GM23338 (cell line): Measurements from ENCODE around the gene LGALSL. TPM values are rescaled to one million over a fixed set of nuclear protein-coding genes. Genes with fewer than 3 reads are reported as not detected.

Experiments used
- ATAC-seq: fragments of 200-7000 bp; cut with Tn5 transposase; 3 replicates; pipeline ENCODE4 v1.9.1; 2020
- DNase-seq: peaks from one replicate; pipeline ENCODE4 v3.0.0-alpha.2; 2015; ENCODE audit warnings: low spot score
- H2AFZ ChIP-seq: fragments of 200-600 bp; sonication (generic); 2 replicates; pipeline ENCODE4 v1.8.0; 2016; ENCODE audit warnings: antibody characterized with exemption, mild to moderate bottlenecking, moderate library complexity
- H3F3A ChIP-seq: fragments of 200-600 bp; sonication (generic); replicated peaks from 2 replicates; pipeline ENCODE4 v1.8.0; 2017; ENCODE audit warnings: antibody characterized with exemption, mixed run types, low read depth
- H3K27ac ChIP-seq: fragments of 200-600 bp; sonication (generic); 2 replicates; pipeline ENCODE4 v1.6.1; 2016; ENCODE audit warnings: low read depth
- H3K27me3 ChIP-seq: fragments of 200-600 bp; sonication (generic); 2 replicates; pipeline ENCODE4 v1.8.0; 2016; ENCODE audit warnings: mild to moderate bottlenecking, mixed run types, moderate library complexity; ENCODE audit not compliant: insufficient read depth
- H3K36me3 ChIP-seq: fragments of 200-600 bp; sonication (generic); 2 replicates; pipeline ENCODE4 v1.8.0; 2016; ENCODE audit warnings: mild to moderate bottlenecking; ENCODE audit not compliant: insufficient read depth
- H3K4me1 ChIP-seq: fragments of 200-600 bp; sonication (generic); 2 replicates; pipeline ENCODE4 v1.8.0; 2016; ENCODE audit warnings: mild to moderate bottlenecking, moderate library complexity; ENCODE audit not compliant: insufficient read depth
- H3K4me2 ChIP-seq: fragments of 200-600 bp; sonication (generic); 2 replicates; pipeline ENCODE4 v1.7.1; 2017; ENCODE audit warnings: mixed run types
- H3K4me3 ChIP-seq: fragments of 200-600 bp; sonication (generic); 2 replicates; pipeline ENCODE4 v1.6.1; 2016; ENCODE audit warnings: mixed run types
- H3K79me2 ChIP-seq: fragments of 200-600 bp; sonication (generic); replicated peaks from 2 replicates; pipeline ENCODE4 v1.8.0; 2017; ENCODE audit warnings: mild to moderate bottlenecking; ENCODE audit not compliant: insufficient read depth
- H3K9me2 ChIP-seq: fragments of 200-600 bp; sonication (generic); 2 replicates; pipeline ENCODE4 v1.8.0; 2017; ENCODE audit not compliant: insufficient read depth
- H4K20me1 ChIP-seq: fragments of 200-600 bp; sonication (generic); replicated peaks from 2 replicates; pipeline ENCODE4 v1.8.0; 2017; ENCODE audit warnings: mild to moderate bottlenecking; ENCODE audit not compliant: insufficient read depth
- H3K27ac Mint-ChIP-seq: 2 replicates; pipeline ENCODE4 v1.8.0; 2020; ENCODE audit warnings: inconsistent platforms, mild to moderate bottlenecking, moderate library complexity, mixed read lengths
- H3K27me3 Mint-ChIP-seq: 3 replicates; pipeline ENCODE4 v1.8.0; 2022; ENCODE audit warnings: low read depth, mild to moderate bottlenecking, moderate library complexity, mixed read lengths, inconsistent platforms; ENCODE audit not compliant: insufficient read depth, poor library complexity
- H3K36me3 Mint-ChIP-seq: 3 replicates; pipeline ENCODE4 v1.8.0; 2021; ENCODE audit warnings: low read depth, mild to moderate bottlenecking, inconsistent platforms, moderate library complexity, mixed read lengths
- H3K4me1 Mint-ChIP-seq: 3 replicates; pipeline ENCODE4 v1.8.0; 2020; ENCODE audit warnings: mild to moderate bottlenecking, inconsistent platforms, mixed read lengths
- H3K4me3 Mint-ChIP-seq: 3 replicates; pipeline ENCODE4 v1.8.0; 2021; ENCODE audit warnings: moderate library complexity, mild to moderate bottlenecking, inconsistent platforms, mixed read lengths
- H3K9me3 Mint-ChIP-seq: 3 replicates; pipeline ENCODE4 v1.8.0; 2020; ENCODE audit warnings: moderate library complexity, mild to moderate bottlenecking, inconsistent platforms, mixed read lengths
- CREB1 ChIP-seq: fragments of 250-450 bp; sonication (Bioruptor Pico); IDR thresholded peaks from 2 replicates; pipeline ENCODE4 v1.5.0; 2020; ENCODE audit warnings: low read depth, mild to moderate bottlenecking, moderate library complexity
- EZH2phosphoT487 ChIP-seq: fragments of 200-600 bp; sonication (generic); IDR thresholded peaks from one replicate; pipeline ENCODE4 v1.8.1; 2018; ENCODE audit warnings: antibody characterized with exemption; ENCODE audit not compliant: unreplicated experiment
- JUNB ChIP-seq: IDR thresholded peaks from one replicate; pipeline ENCODE4 v1.6.1; 2016; ENCODE audit warnings: antibody characterized with exemption; ENCODE audit not compliant: unreplicated experiment
- NANOG ChIP-seq: IDR thresholded peaks from 2 replicates; pipeline ENCODE4 v1.6.1; 2016; ENCODE audit warnings: antibody characterized with exemption, borderline replicate concordance
- POLR2AphosphoS5 ChIP-seq: IDR thresholded peaks from 2 replicates; pipeline ENCODE4 v1.6.1; 2016; ENCODE audit warnings: antibody characterized with exemption, low read depth
- STAT1 ChIP-seq: IDR thresholded peaks from one replicate; pipeline ENCODE4 v1.6.1; 2016; ENCODE audit warnings: antibody characterized with exemption; ENCODE audit not compliant: unreplicated experiment
- ZNF114 ChIP-seq: fragments of 250-450 bp; sonication (Bioruptor Pico); IDR thresholded peaks from 2 replicates; pipeline ENCODE4 v1.5.0; 2020; ENCODE audit warnings: mild to moderate bottlenecking, moderate library complexity
- ZNF331 ChIP-seq: fragments of 250-450 bp; sonication (Bioruptor Pico); IDR thresholded peaks from 2 replicates; pipeline ENCODE4 v1.5.0; 2020; ENCODE audit warnings: low read depth, mild to moderate bottlenecking, moderate library complexity
- ZNF462 ChIP-seq: fragments of 250-450 bp; sonication (Bioruptor Pico); IDR thresholded peaks from 2 replicates; pipeline ENCODE4 v1.5.0; 2020; ENCODE audit warnings: mild to moderate bottlenecking, moderate library complexity
- polyA plus RNA-seq: library from polyadenylated mRNA; unstranded; fragments of >200 nt; fragmentation: Nextera tagmentation; extraction: Ambion mirVana; gene quantifications from 2 replicates; pipeline ENCODE4 v1.2.1, GENCODE V29; 2016
- total RNA-seq: library from RNA; depleted of rRNA; stranded (reverse); fragments of >200 nt; shearing (Covaris generic); gene quantifications from 2 replicates; pipeline ENCODE4 v1.2.3, GENCODE V29; 2014
- TF ChIP-seq, protein P1 (sequence below), 2 experiments: fragments of 200-600 bp in 1 of 2; sonication (generic) in 1 of 2; conservative IDR thresholded peaks; 2 replicates each; pipeline versions ENCODE4 v1.5.1 to v1.6.1; 2016 to 2017; ENCODE audit warnings: antibody characterized with exemption in 2 of 2, low read depth in 2 of 2, mild to moderate bottlenecking in 2 of 2, moderate library complexity in 1 of 2

Gene LGALSL
- total and polyA plus RNA-seq, 2 experiments from 2014 or later, result 20.6 to 28.4 TPM

- no peaks in the 10 kb centered on the region for H3K79me2 ChIP-seq
- no peaks in the 10 kb centered on the region for H3K27me3 ChIP-seq
- H2AFZ ChIP-seq, result no peak overlapping the region
- H3K4me3 Mint-ChIP-seq, result no peak overlapping the region
- H3K36me3 Mint-ChIP-seq, result no peaks in the 10 kb centered on the region
- H3K9me2 ChIP-seq, result no peaks in the 10 kb centered on the region
- no peaks in the 10 kb centered on the region for H4K20me1 ChIP-seq
- peaks cover 4% of the 10 kb centered on the region for H3K27me3 Mint-ChIP-seq
- TF ChIP-seq CREB1 (CRISPR knock-in tag) (no peak), POLR2AphosphoS5 (no peak)
- no peaks in the 10 kb centered on the region for H3K9me3 Mint-ChIP-seq
- no peaks in the 10 kb centered on the region for H3F3A ChIP-seq
- no peaks in the 10 kb centered on the region for H3K36me3 ChIP-seq
- no peak for DNase-seq
- no peaks in the 10 kb centered on the region for H3K4me1 ChIP-seq
- ATAC-seq, result no peak
- peaks cover 31% of the 10 kb centered on the region for H3K4me1 Mint-ChIP-seq
- H3K4me3 ChIP-seq, result no peak overlapping the region
- H3K4me2 ChIP-seq, result no peak overlapping the region
- no peak overlapping the region for H3K27ac Mint-ChIP-seq
- H3K27ac ChIP-seq, result no peak overlapping the region
Observed at GRCh38 chr2:64466478-64467085, 12.6 kb downstream of the LGALSL start.

GRCh38 chr2:64467096-64467843, 13.3 kb downstream of the LGALSL start:
- no peak overlapping the region for H3K27ac Mint-ChIP-seq
- ATAC-seq, result no peak
- TF ChIP-seq STAT1, result no peak
- TF ChIP-seq JUNB, result no peak
- TF ChIP-seq, protein P1, sequence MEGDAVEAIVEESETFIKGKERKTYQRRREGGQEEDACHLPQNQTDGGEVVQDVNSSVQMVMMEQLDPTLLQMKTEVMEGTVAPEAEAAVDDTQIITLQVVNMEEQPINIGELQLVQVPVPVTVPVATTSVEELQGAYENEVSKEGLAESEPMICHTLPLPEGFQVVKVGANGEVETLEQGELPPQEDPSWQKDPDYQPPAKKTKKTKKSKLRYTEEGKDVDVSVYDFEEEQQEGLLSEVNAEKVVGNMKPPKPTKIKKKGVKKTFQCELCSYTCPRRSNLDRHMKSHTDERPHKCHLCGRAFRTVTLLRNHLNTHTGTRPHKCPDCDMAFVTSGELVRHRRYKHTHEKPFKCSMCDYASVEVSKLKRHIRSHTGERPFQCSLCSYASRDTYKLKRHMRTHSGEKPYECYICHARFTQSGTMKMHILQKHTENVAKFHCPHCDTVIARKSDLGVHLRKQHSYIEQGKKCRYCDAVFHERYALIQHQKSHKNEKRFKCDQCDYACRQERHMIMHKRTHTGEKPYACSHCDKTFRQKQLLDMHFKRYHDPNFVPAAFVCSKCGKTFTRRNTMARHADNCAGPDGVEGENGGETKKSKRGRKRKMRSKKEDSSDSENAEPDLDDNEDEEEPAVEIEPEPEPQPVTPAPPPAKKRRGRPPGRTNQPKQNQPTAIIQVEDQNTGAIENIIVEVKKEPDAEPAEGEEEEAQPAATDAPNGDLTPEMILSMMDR (conservative IDR thresholded peaks at IDR 0.05; ENCODE audit: low read depth in 2 of 2), result no peak
- no peak for TF ChIP-seq ZNF114
- TF ChIP-seq EZH2phosphoT487, result no peak
- no peak for TF ChIP-seq CREB1 (CRISPR knock-in tag)
- no peak for TF ChIP-seq ZNF331
- TF ChIP-seq NANOG, result no peak
- no peak for TF ChIP-seq ZNF462 (CRISPR knock-in tag)

More at GRCh38 chr2:64467096-64467843, 13.3 kb downstream of the LGALSL start:
- Histone ChIP-seq H3K4me3 (no peak overlapping the region), H3F3A (no peaks in the 10 kb centered on the region), H3K9me2 (no peaks in the 10 kb centered on the region), H3K27ac (no peak overlapping the region), H3K27me3 (no peaks in the 10 kb centered on the region), H4K20me1 (no peaks in the 10 kb centered on the region), H2AFZ (no peak overlapping the region), H3K36me3 (no peaks in the 10 kb centered on the region), H3K4me2 (no peak overlapping the region), H3K79me2 (no peaks in the 10 kb centered on the region), H3K4me1 (no peaks in the 10 kb centered on the region)
- Mint-ChIP-seq H3K27me3 (peaks cover 4% of the 10 kb centered on the region), H3K4me1 (peaks cover 24% of the 10 kb centered on the region), H3K4me3 (no peak overlapping the region), H3K36me3 (no peaks in the 10 kb centered on the region), H3K9me3 (no peaks in the 10 kb centered on the region)
- DNase-seq, result no peak
